HCT116 (cell line): ENCODE data around the gene FSCN2. TPM values are rescaled to one million over a fixed set of nuclear protein-coding genes. Genes with fewer than 3 reads are reported as not detected.

Experiments
- ATAC-seq: fragments of 200-7000 bp; cut with Tn5 transposase; 2 replicates; pipeline ENCODE4 v1.9.1; 2020; ENCODE audit warnings: mild to moderate bottlenecking, moderate library complexity
- BruUV-seq: library from RNA; stranded (reverse); fragments of 400-500 nt; replicated peaks from 2 replicates; lab custom pipeline; 2021; lab: Mats Ljungman, UMichigan
- CTCF ChIA-PET: fragments of 300-600 bp; sonication (Branson Sonifier 250); formaldehyde crosslinking; loops from one replicate; lab custom pipeline; 2021; ENCODE audit warnings: antibody characterized with exemption; lab: Charles Lee
- POLR2A ChIA-PET: fragments of 300-600, 350-600 bp; sonication (Branson Sonifier 250); formaldehyde crosslinking; loops from one replicate; lab custom pipeline; 2021; ENCODE audit warnings: antibody characterized with exemption; lab: Charles Lee
- RAD21 ChIA-PET, 2 experiments: fragments of 300-600 bp; sonication (Branson Sonifier 250); formaldehyde crosslinking; loops; one replicate each; lab custom pipeline; 2023; ENCODE audit warnings: low total read pairs in 2 of 2; ENCODE audit not compliant: uncharacterized antibody in 2 of 2, unreplicated experiment in 2 of 2, low non-redundant PET in 1 of 2; lab: Charles Lee
- DNase-seq: peaks from one replicate; pipeline ENCODE4 v3.0.0-alpha.2; 2010; ENCODE audit warnings: low read depth, low spot score
- H2AFZ ChIP-seq: fragments of 200-600 bp; shearing (Covaris generic), sonication (generic); 2 replicates; pipeline ENCODE4 v1.6.1; 2017; ENCODE audit warnings: low read depth, mixed run types, mixed read lengths, antibody characterized with exemption, low read length; ENCODE audit not compliant: poor library complexity, severe bottlenecking
- H3K27ac ChIP-seq: 2 replicates; pipeline ENCODE4 v1.5.1; 2012; ENCODE audit warnings: low read depth, low read length
- H3K27me3 ChIP-seq: fragments of 200-600 bp; sonication (generic); 2 replicates; pipeline ENCODE4 v1.6.1; 2016; ENCODE audit warnings: mixed run types, low read length, mixed read lengths; ENCODE audit not compliant: insufficient read depth
- H3K36me3 ChIP-seq, 2 experiments: fragments of 200-500 bp in 1 of 2; fragments of 200-600 bp in 1 of 2; sonication (Bioruptor generic) in 1 of 2; sonication (generic) in 1 of 2; 2 replicates each; pipeline versions ENCODE4 v1.5.1 to v1.6.1; 2014 to 2016; ENCODE audit warnings: low read length in 2 of 2, inconsistent platforms in 1 of 2, mixed read lengths in 1 of 2, mixed run types in 1 of 2; ENCODE audit not compliant: insufficient read depth in 2 of 2, control insufficient read depth in 1 of 2
- H3K4me1 ChIP-seq, 2 experiments: fragments of 200-600 bp in 1 of 2; sonication (generic) in 1 of 2; 2 replicates each; pipeline versions ENCODE4 v1.5.1 to v1.6.1; 2012 to 2017; ENCODE audit warnings: low read length in 2 of 2, inconsistent platforms in 1 of 2, mild to moderate bottlenecking in 1 of 2, mixed read lengths in 1 of 2, mixed run types in 1 of 2, moderate library complexity in 1 of 2; ENCODE audit not compliant: insufficient read depth in 2 of 2, control insufficient read depth in 1 of 2
- H3K4me2 ChIP-seq: fragments of 200-600 bp; sonication (generic); 2 replicates; pipeline ENCODE4 v1.6.1; 2017; ENCODE audit warnings: mixed run types, low read length, mixed read lengths
- H3K4me3 ChIP-seq, 2 experiments: fragments of 200-600 bp in 1 of 2; sonication (generic) in 1 of 2; replicated peaks in 1 of 2; 2 replicates each; pipeline ENCODE4 v1.5.1; 2011 to 2016; ENCODE audit warnings: low read length in 2 of 2, control low read depth in 1 of 2, low read depth in 1 of 2, mild to moderate bottlenecking in 1 of 2, mixed read lengths in 1 of 2, mixed run types in 1 of 2
- H3K79me2 ChIP-seq: fragments of 200-600 bp; sonication (generic); 2 replicates; pipeline ENCODE4 v1.6.1; 2017; ENCODE audit warnings: mild to moderate bottlenecking, mixed run types, low read length, moderate library complexity, mixed read lengths; ENCODE audit not compliant: insufficient read depth
- H3K9ac ChIP-seq: fragments of 200-600 bp; sonication (generic); 2 replicates; pipeline ENCODE4 v1.6.1; 2016; ENCODE audit warnings: low read length, mixed read lengths
- H3K9me2 ChIP-seq: fragments of 200-600 bp; sonication (generic), shearing (Covaris generic); 2 replicates; pipeline ENCODE4 v1.6.1; 2017; ENCODE audit warnings: mixed run types, mild to moderate bottlenecking, moderate library complexity; ENCODE audit not compliant: insufficient read depth
- H3K9me3 ChIP-seq, 2 experiments: fragments of 200-500 bp in 1 of 2; fragments of 200-600 bp in 1 of 2; sonication (Bioruptor generic) in 1 of 2; sonication (generic) in 1 of 2; 2 replicates each; pipeline ENCODE4 v1.6.1; 2014 to 2017; ENCODE audit warnings: low read length in 2 of 2, mixed read lengths in 2 of 2, inconsistent platforms in 1 of 2, low read depth in 1 of 2, mild to moderate bottlenecking in 1 of 2, mixed run types in 1 of 2, moderate library complexity in 1 of 2; ENCODE audit not compliant: control insufficient read depth in 1 of 2, insufficient read depth in 1 of 2
- H4K20me1 ChIP-seq: fragments of 200-600 bp; sonication (generic), shearing (Covaris generic); 2 replicates; pipeline ENCODE4 v1.6.1; 2017; ENCODE audit warnings: mixed run types, mild to moderate bottlenecking, moderate library complexity; ENCODE audit not compliant: insufficient read depth
- ATF3 ChIP-seq: IDR thresholded peaks from 2 replicates; pipeline ENCODE4 v1.6.1; 2012
- CBX3 ChIP-seq: IDR thresholded peaks from 2 replicates; pipeline ENCODE4 v1.6.1; 2012; ENCODE audit warnings: low read depth
- EZH2 ChIP-seq: fragments of 200-600 bp; sonication (generic); IDR thresholded peaks from 2 replicates; pipeline ENCODE4 v1.6.1; 2017; ENCODE audit warnings: antibody characterized with exemption, mixed run types
- FOSL1 ChIP-seq: IDR thresholded peaks from 2 replicates; pipeline ENCODE4 v1.6.1; 2012; ENCODE audit warnings: low read depth
- JUND ChIP-seq: IDR thresholded peaks from 2 replicates; pipeline ENCODE4 v1.6.1; 2012
- POLR2AphosphoS5 ChIP-seq: IDR thresholded peaks from 2 replicates; pipeline ENCODE4 v1.6.1; 2011; ENCODE audit warnings: mild to moderate bottlenecking, low read depth, low read length, moderate library complexity
- REST ChIP-seq: IDR thresholded peaks from 2 replicates; pipeline ENCODE4 v1.6.1; 2012; ENCODE audit warnings: low read depth
- SP1 ChIP-seq: IDR thresholded peaks from 2 replicates; pipeline ENCODE4 v1.6.1; 2012; ENCODE audit warnings: low read depth
- ZBTB33 ChIP-seq: IDR thresholded peaks from 2 replicates; pipeline ENCODE4 v1.6.1; 2011; ENCODE audit warnings: mild to moderate bottlenecking, low read length, moderate library complexity; ENCODE audit not compliant: insufficient replicate concordance; ENCODE audit errors: extremely low read depth
- intact Hi-C: fragments of 100-400 bp; cut with micrococcal nuclease; formaldehyde crosslinking; loops from 2 replicates; pipeline ENCODE4 v1.10.0; 2022
- total RNA-seq: library from RNA; stranded (reverse); gene quantifications from one replicate; pipeline ENCODE4 v1.2.1, GENCODE V29; 2021; ENCODE audit not compliant: unreplicated experiment

FSCN2 gene
- total RNA-seq, 1 experiment from 2014 or later, result 10.1 TPM

- no peaks in the 10 kb centered on the region for H3K27me3 ChIP-seq
- no peak for ATAC-seq
- no peaks in the 10 kb centered on the region for H3K9me3 ChIP-seq
- CTCF ChIA-PET, result no interaction called here
- H4K20me1 ChIP-seq, result peaks cover 35% of the 10 kb centered on the region; the same call in 1 of the 2 replicates
- no peaks in the 10 kb centered on the region for H3K9me2 ChIP-seq
- intact Hi-C loops, result no loop called here
- POLR2A ChIA-PET, result interaction anchor here (0.6 to 3.9 kb wide), 5 partner anchors 8 to 132 kb away, joined by 3 to 26 read pairs (median 4); no protein-coding TSS in a partner anchor
- BruUV-seq, result no TSS peak
- RAD21 ChIA-PET, result no interaction called here
- peaks cover 16 to 59% of the 10 kb centered on the region in 2 experiments; a peak in 3 of 4 replicates for H3K4me1 ChIP-seq
- peak overlapping the region; percentile 99 for H3K4me2 ChIP-seq
- no peak for DNase-seq
- H3K36me3 ChIP-seq, result peaks cover 19 to 34% of the 10 kb centered on the region in 2 experiments
- peak overlapping the region; percentile 90 for H3K9ac ChIP-seq
- peak; percentile 49 for TF ChIP-seq POLR2AphosphoS5
- TF ChIP-seq ZBTB33, result no peak
- TF ChIP-seq, all 23 proteins: peak for 1
- H3K4me3 ChIP-seq, result peak overlapping the region; percentile 85 to 96
- H3K79me2 ChIP-seq, result peaks cover 56% of the 10 kb centered on the region
- no peak overlapping the region for H2AFZ ChIP-seq
- H3K27ac ChIP-seq, result peak overlapping the region; percentile 86
Observed at GRCh38 chr17:81510785-81511553, 17.2 kb upstream of the FSCN2 start.

- Histone ChIP-seq H3K27ac (peak overlapping the region; percentile 86), H3K79me2 (peaks cover 61% of the 10 kb centered on the region), H3K27me3 (no peaks in the 10 kb centered on the region), H3K4me2 (peak overlapping the region; percentile 99), H3K9ac (peak overlapping the region; percentile 90), H3K9me3 (no peaks in the 10 kb centered on the region), H2AFZ (no peak overlapping the region), H3K9me2 (no peaks in the 10 kb centered on the region), H3K36me3 (peaks cover 19 to 34% of the 10 kb centered on the region in 2 experiments), H3K4me1 (peaks cover 21 to 64% of the 10 kb centered on the region in 2 experiments), H4K20me1 (peaks cover 35% of the 10 kb centered on the region; the same call in 1 of the 2 replicates), H3K4me3 (peak overlapping the region; percentile 85 to 96)
- DNase-seq (no peak), ATAC-seq (no peak)
- ChIA-PET RAD21 (no interaction called here), POLR2A (interaction anchor here (0.6 to 2.4 kb wide), 5 partner anchors 8 to 216 kb away, joined by 3 to 12 read pairs (median 4); partner anchors contain the start of genes BAHCC1 and SLC38A10), CTCF (no interaction called here)
- intact Hi-C loops, result no loop called here
- BruUV-seq, result no TSS peak
- TF ChIP-seq POLR2AphosphoS5 (no peak), ZBTB33 (no peak), JUND (no peak), FOSL1 (no peak), CBX3 (no peak), SP1 (no peak), EZH2 (no peak), REST (no peak), ATF3 (no peak)
Observed at GRCh38 chr17:81511554-81511803, 16.7 kb upstream of the FSCN2 start.
